Calu3 (cell line): ENCODE data around the gene FBXW11. TPM values are rescaled to one million over a fixed set of nuclear protein-coding genes. Genes with fewer than 3 reads are reported as not detected.

ENCODE experiments used
- BruUV-seq: library from RNA; stranded (reverse); fragments of 400-500 nt; replicated peaks from 2 replicates; lab custom pipeline; 2021; lab: Mats Ljungman, UMichigan
- CTCF ChIA-PET: fragments of 300-600 bp; sonication (Branson Sonifier 250); formaldehyde crosslinking; loops from one replicate; lab custom pipeline; 2022; ENCODE audit warnings: antibody characterized with exemption; lab: Charles Lee
- DNase-seq: peaks from one replicate; pipeline ENCODE4 v3.0.0; 2022
- H3K27ac Mint-ChIP-seq: one replicate; pipeline ENCODE4 v1.8.0; 2022; ENCODE audit warnings: mixed read lengths; ENCODE audit not compliant: unreplicated experiment
- H3K27me3 Mint-ChIP-seq: one replicate; pipeline ENCODE4 v1.8.0; 2022; ENCODE audit warnings: mixed read lengths; ENCODE audit not compliant: unreplicated experiment
- H3K36me3 Mint-ChIP-seq: one replicate; pipeline ENCODE4 v1.8.0; 2022; ENCODE audit warnings: mild to moderate bottlenecking, moderate library complexity, mixed read lengths; ENCODE audit not compliant: insufficient read depth, unreplicated experiment
- H3K4me1 Mint-ChIP-seq: one replicate; pipeline ENCODE4 v1.8.0; 2022; ENCODE audit warnings: mild to moderate bottlenecking, low read depth, mixed read lengths; ENCODE audit not compliant: unreplicated experiment
- H3K4me3 Mint-ChIP-seq: one replicate; pipeline ENCODE4 v1.8.0; 2022; ENCODE audit warnings: mild to moderate bottlenecking, low read depth, moderate library complexity, mixed read lengths; ENCODE audit not compliant: unreplicated experiment
- H3K9me3 Mint-ChIP-seq: one replicate; pipeline ENCODE4 v1.8.0; 2022; ENCODE audit warnings: low read depth, mixed read lengths; ENCODE audit not compliant: unreplicated experiment
- CTCF ChIP-seq: fragments of 200-600 bp; IDR thresholded peaks from one replicate; pipeline ENCODE4 v1.8.0; 2022; ENCODE audit warnings: antibody characterized with exemption; ENCODE audit not compliant: unreplicated experiment
- intact Hi-C: fragments of 100-400 bp; cut with micrococcal nuclease; formaldehyde crosslinking; loops from one replicate; pipeline ENCODE4 v1.10.0; 2022; ENCODE audit not compliant: unreplicated experiment
- total RNA-seq: library from RNA; stranded (reverse); gene quantifications from 2 replicates; pipeline ENCODE4 v1.2.3, GENCODE V29; 2022

FBXW11 gene
- total RNA-seq, 1 experiment from 2014 or later, result 63.3 TPM

- no TSS peak for BruUV-seq
- DNase-seq, result no peak
- no peak overlapping the region for H3K27ac Mint-ChIP-seq
- H3K4me3 Mint-ChIP-seq, result no peak overlapping the region
- H3K27me3 Mint-ChIP-seq, result no peaks in the 10 kb centered on the region
- no peaks in the 10 kb centered on the region for H3K36me3 Mint-ChIP-seq
- CTCF ChIA-PET, result interaction anchor here (0.7 to 4.1 kb wide), 8 partner anchors 11 to 492 kb away, joined by 3 to 40 read pairs (median 4); partner anchors contain the start of genes FBXW11, FGF18 and STK10
- TF ChIP-seq CTCF, result no peak
- peaks cover 26% of the 10 kb centered on the region for H3K4me1 Mint-ChIP-seq
- intact Hi-C loops, result loop anchor here (5.0 kb wide), 1 partner anchor 276 kb away; the partner anchor contains the start of gene STK10
- no peaks in the 10 kb centered on the region for H3K9me3 Mint-ChIP-seq
These were observed 95.3 kb downstream of the FBXW11 start for GRCh38 chr5:171911152-171911551.

GRCh38 chr5:171908638-171909037 lies 97.8 kb downstream of the FBXW11 start:
- intact Hi-C loops, result no loop called here
- Mint-ChIP-seq H3K27me3 (no peaks in the 10 kb centered on the region), H3K36me3 (no peaks in the 10 kb centered on the region), H3K9me3 (no peaks in the 10 kb centered on the region), H3K4me3 (no peak overlapping the region), H3K27ac (no peak overlapping the region), H3K4me1 (peaks cover 21% of the 10 kb centered on the region)
- DNase-seq, result no peak
- TF ChIP-seq CTCF, result no peak
- CTCF ChIA-PET, result no interaction called here
- no TSS peak for BruUV-seq

GRCh38 chr5:171907725-171908343 lies 98.6 kb downstream of the FBXW11 start:
- Mint-ChIP-seq H3K27me3 (no peaks in the 10 kb centered on the region), H3K4me3 (no peak overlapping the region), H3K9me3 (no peaks in the 10 kb centered on the region), H3K4me1 (peaks cover 13% of the 10 kb centered on the region), H3K36me3 (no peaks in the 10 kb centered on the region), H3K27ac (no peak overlapping the region)
- intact Hi-C loops, result loop anchor here (2.0 kb wide), 3 partner anchors 277 to 487 kb away; no protein-coding TSS in a partner anchor
- TF ChIP-seq CTCF, result peak; percentile 80
- CTCF ChIA-PET, result no interaction called here
- no TSS peak for BruUV-seq
- peak; percentile 70 for DNase-seq

- H3K27ac Mint-ChIP-seq, result no peak overlapping the region
- no peak overlapping the region for H3K4me3 Mint-ChIP-seq
- BruUV-seq, result no TSS peak
- no peaks in the 10 kb centered on the region for H3K27me3 Mint-ChIP-seq
- H3K9me3 Mint-ChIP-seq, result no peaks in the 10 kb centered on the region
- CTCF ChIA-PET, result interaction anchor here (0.7 kb wide), 1 partner anchor 134 kb away, joined by 3 read pairs; no protein-coding TSS in a partner anchor
- intact Hi-C loops, result loop anchor here (2.0 kb wide), 3 partner anchors 276 to 486 kb away; no protein-coding TSS in a partner anchor
- H3K36me3 Mint-ChIP-seq, result no peaks in the 10 kb centered on the region
- peaks cover 6% of the 10 kb centered on the region for H3K4me1 Mint-ChIP-seq
- no peak for TF ChIP-seq CTCF
- no peak for DNase-seq
These were observed 99.5 kb downstream of the FBXW11 start for GRCh38 chr5:171906703-171907590.
